ENCODE measurements around the gene MARVELD3.
"Not testable (repeated sequence)": the region's sequence is repeated elsewhere in the genome, so short reads cannot be mapped to it uniquely, and the experiment has no call there.

Gene MARVELD3, protein sequence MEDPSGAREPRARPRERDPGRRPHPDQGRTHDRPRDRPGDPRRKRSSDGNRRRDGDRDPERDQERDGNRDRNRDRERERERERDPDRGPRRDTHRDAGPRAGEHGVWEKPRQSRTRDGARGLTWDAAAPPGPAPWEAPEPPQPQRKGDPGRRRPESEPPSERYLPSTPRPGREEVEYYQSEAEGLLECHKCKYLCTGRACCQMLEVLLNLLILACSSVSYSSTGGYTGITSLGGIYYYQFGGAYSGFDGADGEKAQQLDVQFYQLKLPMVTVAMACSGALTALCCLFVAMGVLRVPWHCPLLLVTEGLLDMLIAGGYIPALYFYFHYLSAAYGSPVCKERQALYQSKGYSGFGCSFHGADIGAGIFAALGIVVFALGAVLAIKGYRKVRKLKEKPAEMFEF

DNA sequence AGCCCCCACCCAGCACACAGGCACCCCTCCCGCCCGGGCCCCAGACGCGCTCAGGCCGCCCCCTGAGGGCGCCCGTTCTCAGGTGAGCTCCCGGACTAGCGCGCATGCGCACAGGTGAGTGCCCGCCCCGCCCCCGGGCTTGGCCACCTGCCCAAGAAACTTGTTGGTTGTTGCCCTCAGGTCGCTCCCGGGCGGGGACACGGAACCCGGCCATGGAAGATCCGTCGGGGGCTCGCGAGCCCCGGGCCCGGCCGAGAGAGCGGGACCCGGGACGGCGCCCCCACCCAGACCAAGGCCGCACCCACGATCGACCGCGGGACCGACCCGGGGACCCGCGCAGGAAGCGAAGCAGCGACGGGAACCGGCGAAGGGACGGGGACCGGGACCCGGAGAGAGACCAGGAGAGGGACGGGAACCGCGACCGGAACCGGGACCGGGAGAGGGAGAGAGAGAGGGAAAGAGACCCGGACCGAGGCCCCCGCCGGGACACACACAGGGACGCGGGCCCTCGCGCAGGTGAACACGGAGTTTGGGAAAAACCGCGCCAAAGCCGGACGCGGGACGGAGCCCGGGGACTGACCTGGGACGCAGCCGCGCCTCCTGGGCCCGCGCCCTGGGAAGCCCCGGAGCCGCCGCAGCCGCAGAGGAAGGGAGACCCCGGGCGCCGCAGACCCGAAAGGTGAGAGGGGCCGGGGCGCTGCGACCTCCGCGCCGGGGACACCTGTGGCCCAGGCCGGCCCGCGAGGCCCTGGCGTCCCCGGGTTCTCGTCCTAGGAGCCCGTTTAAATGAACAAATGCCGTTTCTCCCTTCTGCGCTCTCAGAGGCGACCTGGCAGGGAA is at the start of gene MARVELD3:
TSS of gene MARVELD3 (plus strand) at position 167 of the 840 bp plus-strand sequence. CDS start at position 213, 46 bp downstream.
- no peak for DNase-seq (ENCODE audit: low spot score)

DNA sequence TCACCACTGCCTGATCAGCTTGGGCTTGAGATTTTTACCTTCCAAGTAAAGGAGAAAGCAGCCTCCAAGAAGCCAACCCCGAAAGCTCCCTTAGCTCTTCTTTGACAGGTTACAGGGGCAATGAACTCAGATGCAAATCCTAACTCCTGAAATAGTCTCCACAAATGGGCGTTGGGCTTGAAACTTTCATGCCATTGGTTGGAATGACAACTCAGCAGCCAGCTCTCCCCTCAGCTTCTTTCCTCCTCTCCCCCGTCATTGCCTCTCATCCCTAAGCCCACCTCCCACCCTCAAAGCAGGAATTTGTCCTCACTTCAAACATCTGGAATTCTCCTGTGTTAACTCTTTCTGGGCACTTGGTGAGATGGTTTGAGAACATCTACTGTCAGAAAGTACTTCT is 49.0 kb upstream of the MARVELD3 start, which contains the start of gene TAT:
TSS of gene TAT (minus strand) at position 122 of the 400 bp plus-strand sequence. CDS start 677 bp downstream, outside the sequence.
- no peak for DNase-seq (ENCODE audit: low spot score)

DNA sequence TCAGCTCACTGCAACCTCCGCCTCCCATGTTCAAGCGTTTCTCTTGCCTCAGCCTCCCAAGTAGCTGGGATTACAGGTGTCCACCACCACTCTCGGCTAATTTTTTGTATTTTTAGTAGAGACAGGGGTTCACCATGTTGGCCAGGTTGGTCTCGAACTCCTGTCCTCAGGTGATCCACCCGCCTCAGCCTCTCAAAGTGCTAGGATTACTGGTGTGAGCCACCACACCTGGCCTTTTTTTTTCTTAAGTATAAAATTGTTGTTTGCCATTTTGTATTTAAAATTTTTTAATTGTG is 43.5 kb upstream of the MARVELD3 start:
- DNase-seq (ENCODE audit: low spot score), result not testable (repeated sequence)

DNA sequence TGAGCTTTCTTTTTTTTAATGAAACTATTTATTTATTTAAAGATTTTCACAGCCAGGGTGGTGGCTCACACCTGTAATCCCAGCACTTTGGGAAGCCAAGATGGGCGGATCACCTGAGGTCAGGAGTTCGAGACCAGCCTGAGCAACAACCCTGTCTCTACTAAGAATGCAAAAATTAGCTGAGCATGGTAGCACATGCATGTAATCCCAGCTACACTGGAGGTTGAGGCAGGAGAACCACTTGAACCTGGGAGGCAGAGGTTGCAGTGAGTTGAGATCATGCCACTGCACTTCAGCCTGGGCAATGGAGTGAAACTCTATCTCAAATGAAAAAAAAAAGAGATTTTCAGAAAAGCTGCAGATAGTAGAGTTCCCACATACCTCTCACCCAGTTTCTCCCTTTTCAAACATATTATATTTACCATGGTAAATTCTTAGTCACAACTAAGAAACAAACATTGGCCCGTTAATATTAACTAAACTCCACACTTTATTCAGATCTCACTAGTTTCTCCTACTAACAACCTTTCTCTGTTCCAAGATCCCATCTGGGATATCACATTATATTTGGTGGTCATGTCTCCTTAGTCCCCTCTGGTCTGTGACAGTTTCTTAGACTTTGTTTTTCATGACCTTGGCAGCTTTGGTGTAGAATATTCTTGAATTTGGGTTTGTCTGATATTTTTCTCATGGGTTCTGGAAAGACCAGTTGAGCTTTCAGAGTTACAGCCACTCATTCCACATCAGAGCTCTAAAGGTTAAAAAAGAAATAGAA is 41.3 kb upstream of the MARVELD3 start:
- no peak for DNase-seq (ENCODE audit: low spot score)

DNA sequence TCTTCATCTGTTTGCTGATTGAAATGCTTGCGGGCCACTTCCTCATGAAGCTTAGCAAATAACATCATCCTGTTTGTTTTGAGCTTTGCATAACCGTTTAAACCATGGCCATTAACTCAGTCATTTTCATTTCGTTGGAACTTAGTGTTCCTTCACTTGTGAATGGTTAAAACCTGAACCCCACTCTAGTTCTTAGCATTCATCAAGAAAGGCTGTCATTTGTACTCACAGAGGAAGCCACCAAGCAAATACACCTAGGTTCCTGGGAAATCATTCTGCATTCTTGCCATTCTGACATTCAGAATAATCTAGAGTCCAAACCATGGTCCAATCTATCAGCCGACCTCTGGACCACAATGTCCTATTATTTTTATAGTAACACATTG is 40.7 kb upstream of the MARVELD3 start:
- no peak for DNase-seq (ENCODE audit: low spot score)

DNA sequence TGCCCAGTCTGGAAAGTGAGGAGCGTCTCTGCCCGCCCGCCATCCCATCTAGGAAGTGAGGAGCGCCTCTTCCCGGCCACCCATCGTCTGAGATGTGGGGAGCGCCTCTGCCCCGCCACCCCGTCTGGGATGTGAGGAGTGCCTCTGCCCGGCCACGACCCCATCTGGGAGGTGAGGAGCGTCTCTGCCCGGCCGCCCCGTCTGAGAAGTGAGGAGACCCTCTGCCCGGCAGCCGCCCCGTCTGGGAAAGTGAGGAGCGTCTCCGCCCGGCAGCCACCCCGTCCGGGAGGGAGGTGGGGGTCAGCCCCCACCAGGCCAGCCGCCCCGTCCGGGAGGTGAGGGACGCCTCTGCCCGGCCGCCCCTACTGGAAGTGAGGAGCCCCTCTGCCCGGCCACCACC is 36.6 kb upstream of the MARVELD3 start:
- not testable (repeated sequence) for DNase-seq (ENCODE audit: low spot score)

DNA sequence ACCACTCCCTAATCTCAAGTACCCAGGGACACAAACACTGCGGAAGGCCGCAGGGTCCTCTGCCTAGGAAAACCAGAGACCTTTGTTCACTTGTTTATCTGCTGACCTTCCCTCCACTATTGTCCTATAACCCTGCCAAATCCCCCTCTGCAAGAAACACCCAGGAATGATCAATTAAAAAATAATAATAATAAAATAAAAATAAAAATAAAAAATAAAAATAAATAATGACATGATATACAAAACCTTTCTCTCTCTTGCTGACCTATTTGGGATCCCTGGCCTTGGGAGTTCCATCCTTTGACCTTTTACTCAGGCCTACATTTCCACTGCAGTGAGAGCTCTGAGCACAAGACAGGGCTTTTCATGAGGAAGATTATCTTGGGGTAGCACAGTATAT is 35.9 kb upstream of the MARVELD3 start:
- not testable (repeated sequence) for DNase-seq (ENCODE audit: low spot score)

DNA sequence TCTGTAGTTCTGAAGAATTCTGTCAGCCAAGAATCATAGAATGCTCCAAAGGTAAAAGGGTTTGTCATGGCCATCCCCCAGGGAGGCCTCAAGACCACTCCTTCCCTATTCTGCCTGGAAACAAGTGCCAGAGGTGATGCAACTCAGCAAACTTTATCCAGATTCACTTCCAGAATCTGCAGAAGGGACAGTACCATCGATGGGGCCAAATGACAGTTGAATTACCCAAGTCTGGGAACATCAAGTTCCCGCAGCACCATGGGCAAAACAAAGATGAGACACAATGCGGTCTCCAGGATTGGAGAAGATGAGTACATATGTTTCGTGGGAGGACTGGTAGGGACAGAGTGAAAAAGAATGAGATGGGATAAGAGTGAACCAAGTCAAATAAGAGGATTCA is 35.4 kb upstream of the MARVELD3 start:
- DNase-seq (ENCODE audit: low spot score), result no peak

DNA sequence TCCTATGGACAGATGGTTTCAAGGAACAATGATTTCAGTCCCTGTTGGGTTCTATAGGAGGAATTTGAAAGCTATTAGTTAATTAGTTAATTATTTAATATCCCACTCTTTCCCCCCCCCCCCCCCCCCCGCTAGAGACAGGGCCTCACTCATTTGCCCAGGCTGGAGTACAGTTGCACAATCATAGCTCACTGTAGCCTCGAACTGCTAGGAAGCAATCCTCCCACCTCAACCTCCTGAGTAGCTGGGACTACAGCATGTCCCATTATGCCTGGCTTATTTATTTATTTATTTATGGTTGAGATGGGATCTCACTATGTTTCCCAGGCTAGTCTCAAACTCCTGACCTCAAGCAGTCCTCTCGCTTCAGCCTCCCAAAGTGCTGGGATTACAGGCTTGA is 34.1 kb upstream of the MARVELD3 start:
- no peak for DNase-seq (ENCODE audit: low spot score)

DNA sequence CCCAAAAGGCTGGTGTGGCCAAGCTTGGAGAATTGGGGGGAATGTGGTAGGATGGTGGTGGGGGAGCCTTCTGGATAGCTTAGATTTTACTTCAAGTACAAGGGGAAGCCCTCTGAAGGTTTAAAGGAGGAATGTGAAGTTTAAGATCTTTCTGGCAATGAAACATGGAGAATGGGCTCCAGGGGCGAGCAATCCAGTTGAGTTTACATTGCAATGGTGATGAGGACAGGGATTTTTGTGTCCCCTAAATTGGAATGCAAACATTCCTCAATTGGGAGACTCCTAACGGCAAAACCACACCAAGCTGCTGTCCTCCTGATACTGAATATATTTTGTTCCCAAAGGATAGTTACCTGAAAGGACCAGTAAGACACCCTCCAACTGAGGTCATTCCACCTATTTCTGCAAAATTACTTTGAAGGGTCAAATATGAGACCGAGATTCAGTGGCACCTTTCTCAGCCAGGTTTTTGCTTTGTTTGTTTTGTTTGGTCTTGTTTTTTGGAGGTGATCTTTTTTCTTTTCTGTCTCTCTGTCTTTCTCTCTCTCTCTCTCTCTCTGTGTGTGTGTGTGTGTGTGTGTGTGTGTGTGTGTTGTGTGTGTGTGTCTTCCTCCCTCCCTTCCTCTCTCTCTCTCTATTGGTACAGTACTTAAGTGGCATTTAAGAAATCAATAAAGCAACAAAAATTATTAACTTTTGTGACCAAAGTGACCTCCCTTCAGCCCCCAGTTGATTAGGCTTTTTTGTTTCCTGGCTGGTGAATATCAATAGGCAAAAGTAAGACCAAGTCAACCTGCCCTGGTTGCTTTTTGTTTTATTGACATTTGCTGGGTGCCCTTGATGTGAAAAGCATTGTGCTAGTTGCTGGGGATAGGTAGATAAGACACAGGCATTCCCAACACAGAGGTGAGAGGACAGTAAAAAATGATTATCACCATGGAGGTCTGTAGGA is 32.7 kb upstream of the MARVELD3 start:
- no peak for DNase-seq (ENCODE audit: low spot score)

DNA sequence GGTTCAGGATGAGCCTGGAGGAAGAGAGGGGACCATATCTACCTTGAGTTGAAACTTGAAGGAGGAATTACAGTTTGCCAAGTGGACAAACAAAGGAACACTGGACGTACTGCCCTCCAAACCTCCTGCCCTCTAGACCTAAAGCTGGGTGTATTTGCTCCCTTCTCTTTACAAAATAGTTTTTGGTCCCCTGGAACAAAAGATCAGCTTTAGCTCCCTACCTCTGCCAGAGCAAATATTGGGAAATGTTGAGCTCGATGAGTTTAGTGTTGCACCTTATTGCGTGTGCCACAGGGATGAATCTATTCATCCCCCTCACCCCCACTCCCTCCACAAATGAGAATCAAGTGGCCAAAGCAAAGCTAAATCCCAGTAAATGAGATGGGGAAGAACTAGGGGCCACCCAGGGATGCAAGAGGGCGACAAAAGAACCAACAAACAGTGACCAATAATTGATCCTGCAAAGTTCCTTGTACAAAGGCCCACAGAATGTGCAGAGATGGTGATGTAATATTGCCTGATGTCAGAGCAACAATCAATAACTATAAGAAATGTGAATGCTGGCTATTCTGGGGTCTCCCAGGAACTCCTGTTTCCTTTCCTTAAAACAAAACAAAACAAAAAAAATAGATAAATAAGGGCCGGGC is 31.9 kb upstream of the MARVELD3 start:
- DNase-seq (ENCODE audit: low spot score), result no peak

DNA sequence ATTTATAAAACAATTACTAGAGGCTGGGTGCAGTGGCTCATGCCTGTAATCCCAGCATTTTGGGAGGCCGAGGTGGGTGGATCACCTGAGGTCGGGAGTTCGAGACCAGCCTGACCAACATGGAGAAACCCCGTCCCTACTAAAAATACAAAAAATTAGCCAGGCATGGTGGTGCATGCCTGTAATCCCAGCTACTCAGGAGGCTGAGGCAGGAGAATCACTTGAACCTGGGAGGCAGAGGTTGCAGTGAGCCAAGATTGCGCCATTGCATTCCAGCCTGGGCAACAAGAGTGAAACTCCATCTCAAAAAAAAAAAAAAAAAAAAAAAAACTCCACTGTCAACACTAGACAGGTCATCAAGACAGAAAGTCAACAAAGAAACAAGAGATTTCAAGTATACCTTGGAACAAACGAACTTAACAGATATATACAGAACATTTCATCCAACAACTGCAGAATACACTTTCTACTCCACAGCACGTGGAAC is 30.6 kb upstream of the MARVELD3 start:
- DNase-seq (ENCODE audit: low spot score), result not testable (repeated sequence)

DNA sequence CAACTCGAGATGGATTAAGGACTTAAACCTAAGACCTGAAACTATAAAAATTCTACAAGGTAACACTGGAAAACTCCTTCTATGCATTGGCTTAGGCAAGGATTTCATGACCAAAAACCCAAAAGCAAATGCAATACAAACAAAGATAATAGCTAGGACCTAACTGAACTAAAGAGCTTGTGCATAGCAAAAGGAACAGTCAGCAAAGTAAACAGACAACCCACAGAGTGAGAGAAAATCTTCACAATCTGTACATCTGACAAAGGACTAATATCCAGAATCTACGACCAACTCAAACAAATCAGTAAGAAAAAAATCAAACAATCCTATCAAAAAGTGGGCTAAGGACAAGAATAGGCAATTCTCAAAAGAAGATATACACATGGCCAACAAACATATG is 27.6 kb upstream of the MARVELD3 start:
- not testable (repeated sequence) for DNase-seq (ENCODE audit: low spot score)

DNA sequence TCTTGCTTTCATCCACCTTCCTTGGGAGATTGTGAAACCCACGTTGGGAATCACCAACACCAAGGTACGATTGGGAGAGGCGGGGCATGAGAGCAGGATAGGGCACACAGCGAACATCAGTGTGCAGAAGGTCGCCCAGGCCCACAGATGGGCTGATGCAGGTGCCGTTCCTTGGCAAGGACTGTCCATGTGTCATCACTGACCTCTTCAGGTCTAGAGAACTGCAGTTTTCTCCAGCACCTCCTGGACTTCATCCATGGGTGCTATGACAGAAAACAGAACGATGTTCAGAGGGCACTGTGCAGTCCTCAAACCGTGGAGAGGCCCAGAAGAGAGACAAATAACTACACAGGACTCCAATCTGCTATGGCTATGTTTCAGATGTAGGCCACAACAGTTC is 25.2 kb upstream of the MARVELD3 start:
- DNase-seq (ENCODE audit: low spot score), result no peak

DNA sequence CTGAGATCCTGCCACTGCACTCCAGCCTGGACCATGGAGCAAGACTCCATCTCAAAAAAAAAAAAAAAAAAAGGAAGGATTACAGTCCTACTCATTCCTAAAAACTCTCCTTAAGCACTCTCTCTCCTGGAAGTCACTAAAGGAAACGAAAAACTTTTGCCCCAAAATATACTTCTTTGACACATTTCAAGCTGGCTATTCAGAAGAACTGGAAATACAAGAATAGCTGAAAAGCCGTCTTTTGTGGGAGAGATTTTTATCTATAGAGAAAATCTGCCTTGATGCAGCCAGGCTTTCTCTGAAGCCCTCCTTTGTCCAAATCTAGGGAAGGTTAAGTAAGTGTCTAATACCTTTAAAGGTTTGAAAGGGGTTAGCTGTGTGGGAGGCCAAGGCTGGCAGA is 16.9 kb upstream of the MARVELD3 start:
- DNase-seq (ENCODE audit: low spot score), result no peak

DNA sequence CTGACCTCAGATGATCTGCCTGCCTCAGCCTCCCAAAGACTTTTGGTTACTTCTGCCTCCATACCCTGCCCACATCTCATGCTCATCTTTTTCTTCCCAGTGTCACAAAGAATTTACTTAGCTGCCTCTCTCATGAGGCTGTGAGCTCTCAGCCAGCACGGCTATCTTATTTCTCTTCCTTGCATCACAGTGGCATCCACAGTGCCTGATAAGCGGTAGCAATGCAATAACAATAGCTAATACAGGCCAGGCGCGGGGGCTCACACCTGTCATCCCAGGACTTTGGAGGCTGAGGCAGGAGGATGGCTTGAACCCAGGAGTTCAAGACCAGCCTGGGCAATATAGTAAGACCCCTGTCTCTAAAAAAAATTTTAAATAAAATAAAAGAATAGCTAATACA is 15.5 kb upstream of the MARVELD3 start:
- no peak for DNase-seq (ENCODE audit: low spot score)

DNA sequence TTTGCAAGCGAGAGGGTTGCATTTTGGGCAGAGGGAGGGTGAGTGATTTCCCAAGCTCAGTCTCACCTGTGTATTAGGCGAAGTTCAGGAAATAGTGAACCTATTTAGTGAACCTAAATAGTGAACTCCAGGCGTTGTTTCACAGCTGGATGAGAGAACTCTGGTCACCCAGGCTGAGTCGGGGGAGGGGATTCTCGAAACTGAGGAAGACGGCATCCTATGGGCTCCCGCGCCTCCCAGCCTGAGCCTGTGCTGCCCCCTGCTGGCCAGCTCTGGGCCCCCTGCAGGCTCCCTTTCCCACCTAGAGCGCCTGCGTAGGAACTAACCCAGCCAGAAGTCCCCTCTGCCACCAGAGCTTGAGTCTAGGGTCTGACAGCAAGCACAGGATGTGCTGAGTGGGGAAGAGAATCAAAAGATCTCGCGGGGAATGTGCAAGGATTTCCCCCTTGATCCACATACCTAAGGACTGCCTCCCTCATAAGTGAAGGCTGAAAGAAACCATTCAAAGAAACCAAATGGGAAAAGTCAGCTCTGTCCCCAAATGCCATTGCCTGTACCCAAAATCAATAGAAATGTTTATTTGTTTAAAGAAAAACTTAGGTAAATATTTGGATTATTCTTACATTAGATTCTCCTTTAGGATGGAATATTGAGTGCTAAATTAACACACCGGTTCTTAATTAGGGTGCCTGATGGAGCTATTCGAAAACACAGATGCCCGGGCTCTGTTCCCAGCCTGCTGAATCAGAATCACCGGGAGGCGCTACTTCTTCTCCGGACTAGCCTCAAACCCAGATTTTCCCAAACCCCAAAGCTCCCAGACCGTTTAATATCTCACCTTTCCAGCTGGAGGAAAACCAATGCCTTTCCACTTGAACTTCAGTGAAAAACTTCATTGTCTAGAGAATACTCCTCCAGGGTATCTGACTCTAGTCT is 14.8 kb upstream of the MARVELD3 start:
- peak; percentile 85 for DNase-seq (ENCODE audit: low spot score)

DNA sequence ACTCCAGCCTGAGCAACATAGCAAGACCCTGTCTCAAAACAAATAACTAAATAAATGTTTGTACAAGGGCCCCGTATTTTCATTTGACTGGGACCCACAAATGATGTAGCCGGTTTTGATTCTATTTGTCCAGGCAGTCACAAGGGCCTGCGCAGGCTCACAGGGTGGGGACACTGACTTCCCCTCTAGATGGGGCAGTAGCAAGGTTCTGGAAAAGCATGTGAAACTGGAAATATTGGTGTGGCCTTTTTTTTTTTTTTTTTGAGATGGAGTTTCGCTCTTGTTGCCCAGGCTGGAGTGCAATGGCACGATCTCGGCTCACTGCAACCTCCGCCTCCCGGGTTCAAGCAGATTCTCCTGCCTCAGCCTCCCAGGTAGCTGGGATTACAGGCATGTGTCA is 11.0 kb upstream of the MARVELD3 start:
- not testable (repeated sequence) for DNase-seq (ENCODE audit: low spot score)

DNA sequence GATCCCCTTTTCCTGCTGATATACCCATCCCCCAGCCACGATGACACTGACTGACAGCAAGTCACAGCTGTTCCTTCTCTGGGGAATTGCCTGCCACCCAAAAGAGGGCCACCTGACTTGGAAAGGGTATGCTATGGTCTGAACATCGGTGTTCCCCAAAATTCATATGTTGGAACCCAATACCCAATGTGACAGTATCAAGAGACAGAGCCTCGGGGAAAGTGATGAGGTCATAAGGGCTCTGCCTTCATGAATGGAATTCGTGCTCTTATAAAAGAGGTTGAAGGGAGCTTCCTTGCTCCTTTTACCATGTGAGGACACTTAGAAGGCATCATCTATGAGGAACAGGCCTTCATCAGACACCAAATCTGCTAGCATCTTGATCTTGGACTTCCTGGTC is 7.6 kb upstream of the MARVELD3 start:
- DNase-seq (ENCODE audit: low spot score), result no peak

DNA sequence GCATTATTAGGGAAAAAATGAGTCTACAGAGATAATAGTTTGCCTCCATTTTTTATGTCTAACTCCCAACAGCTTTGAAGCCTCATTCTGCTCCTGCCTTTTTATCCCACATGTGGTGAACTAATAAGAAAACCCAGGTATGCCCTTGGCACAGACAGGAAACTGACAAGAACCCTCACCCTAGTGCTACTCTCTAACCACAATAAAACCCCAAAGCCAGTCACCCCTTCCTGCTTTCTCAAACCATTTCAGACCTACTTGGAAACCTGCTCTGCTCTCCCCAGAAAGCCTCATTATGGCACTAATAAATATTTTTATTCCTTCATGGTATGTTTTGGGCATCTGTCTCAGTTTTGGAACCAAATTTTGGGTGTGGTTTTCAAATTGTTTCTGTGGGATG is 3.9 kb upstream of the MARVELD3 start:
- no peak for DNase-seq (ENCODE audit: low spot score)

Measured in hepatic stellate cell (primary cell).